B cell (primary cell): ENCODE data around the gene ZNF618.

ENCODE experiments used
- EZH2 ChIP-seq: IDR thresholded peaks from 2 replicates; pipeline ENCODE4 v1.6.1; 2012; ENCODE audit warnings: borderline replicate concordance, low read depth, mild to moderate bottlenecking, moderate library complexity, low read length; ENCODE audit not compliant: insufficient read depth, poor library complexity, severe bottlenecking
- TF ChIP-seq, protein P1 (sequence below): fragments of 200-600 bp; IDR thresholded peaks from one replicate; pipeline ENCODE4 v1.8.0; 2022; ENCODE audit warnings: antibody characterized with exemption, mild to moderate bottlenecking

DNA sequence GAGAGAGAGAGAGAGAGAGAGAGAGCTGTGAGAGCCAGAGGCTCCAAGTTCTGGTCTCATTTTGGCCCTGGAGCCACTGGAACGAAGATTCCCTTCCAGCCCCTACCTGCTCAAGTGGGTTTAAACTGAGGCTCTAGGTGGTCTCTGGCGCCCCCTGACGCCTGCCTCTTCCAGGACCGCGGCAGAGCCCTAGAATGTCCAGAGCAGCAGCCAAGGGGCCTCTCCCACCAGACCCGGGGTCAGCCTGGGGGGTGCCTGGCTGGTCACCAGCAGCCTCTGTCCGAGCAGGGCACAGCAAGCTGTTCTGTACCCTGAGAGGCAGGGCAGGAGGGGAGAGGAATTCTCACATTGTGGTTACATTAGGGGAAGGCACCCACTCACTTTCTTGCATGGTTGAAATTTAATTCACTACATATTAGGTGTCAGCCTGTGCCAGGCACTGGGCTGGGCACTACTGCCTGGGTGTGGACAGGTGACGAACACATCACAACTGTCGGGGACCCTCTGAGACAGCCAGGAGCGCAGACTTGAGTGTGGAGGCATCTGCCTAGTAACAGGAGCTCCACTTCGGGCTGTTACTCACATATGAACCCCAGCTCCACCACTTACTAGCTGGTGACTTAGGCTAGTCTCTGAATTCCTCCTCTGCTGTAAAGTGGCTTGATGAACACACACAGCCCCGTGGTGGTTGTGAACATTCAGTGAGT, 157.4 kb downstream of the ZNF618 start:
- no peak for TF ChIP-seq EZH2
- TF ChIP-seq, protein P1, sequence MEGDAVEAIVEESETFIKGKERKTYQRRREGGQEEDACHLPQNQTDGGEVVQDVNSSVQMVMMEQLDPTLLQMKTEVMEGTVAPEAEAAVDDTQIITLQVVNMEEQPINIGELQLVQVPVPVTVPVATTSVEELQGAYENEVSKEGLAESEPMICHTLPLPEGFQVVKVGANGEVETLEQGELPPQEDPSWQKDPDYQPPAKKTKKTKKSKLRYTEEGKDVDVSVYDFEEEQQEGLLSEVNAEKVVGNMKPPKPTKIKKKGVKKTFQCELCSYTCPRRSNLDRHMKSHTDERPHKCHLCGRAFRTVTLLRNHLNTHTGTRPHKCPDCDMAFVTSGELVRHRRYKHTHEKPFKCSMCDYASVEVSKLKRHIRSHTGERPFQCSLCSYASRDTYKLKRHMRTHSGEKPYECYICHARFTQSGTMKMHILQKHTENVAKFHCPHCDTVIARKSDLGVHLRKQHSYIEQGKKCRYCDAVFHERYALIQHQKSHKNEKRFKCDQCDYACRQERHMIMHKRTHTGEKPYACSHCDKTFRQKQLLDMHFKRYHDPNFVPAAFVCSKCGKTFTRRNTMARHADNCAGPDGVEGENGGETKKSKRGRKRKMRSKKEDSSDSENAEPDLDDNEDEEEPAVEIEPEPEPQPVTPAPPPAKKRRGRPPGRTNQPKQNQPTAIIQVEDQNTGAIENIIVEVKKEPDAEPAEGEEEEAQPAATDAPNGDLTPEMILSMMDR, result no peak
